SW 1271 (cell line): Measurements from ENCODE around the gene SLC2A1.

Source experiments
- DNase-seq, 2 experiments: peaks; one replicate each; lab custom pipeline; 2025; lab: John Stamatoyannopoulos, UW

The SLC2A1 gene

DNA sequence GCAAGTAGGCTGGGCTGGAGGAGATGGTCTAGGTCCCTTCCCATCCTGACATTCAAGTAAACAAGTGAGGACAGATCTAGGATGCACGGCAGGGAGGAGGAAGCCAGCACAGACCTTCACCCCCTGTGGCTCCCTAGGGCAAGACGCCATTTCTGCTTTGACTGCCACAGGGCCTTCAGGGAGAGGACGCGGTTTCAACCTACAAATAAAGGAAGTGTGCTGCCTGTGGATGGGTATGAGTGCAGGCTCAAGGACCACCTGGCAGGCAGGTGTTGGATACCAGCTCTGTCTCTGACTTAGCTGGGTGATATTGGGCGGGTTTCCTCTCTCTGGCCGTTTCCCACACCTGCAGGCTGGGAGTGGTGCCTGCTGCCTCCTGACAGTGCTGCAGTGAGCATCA, 16.2 kb downstream of the SLC2A1 start:
- no peak for DNase-seq

DNA sequence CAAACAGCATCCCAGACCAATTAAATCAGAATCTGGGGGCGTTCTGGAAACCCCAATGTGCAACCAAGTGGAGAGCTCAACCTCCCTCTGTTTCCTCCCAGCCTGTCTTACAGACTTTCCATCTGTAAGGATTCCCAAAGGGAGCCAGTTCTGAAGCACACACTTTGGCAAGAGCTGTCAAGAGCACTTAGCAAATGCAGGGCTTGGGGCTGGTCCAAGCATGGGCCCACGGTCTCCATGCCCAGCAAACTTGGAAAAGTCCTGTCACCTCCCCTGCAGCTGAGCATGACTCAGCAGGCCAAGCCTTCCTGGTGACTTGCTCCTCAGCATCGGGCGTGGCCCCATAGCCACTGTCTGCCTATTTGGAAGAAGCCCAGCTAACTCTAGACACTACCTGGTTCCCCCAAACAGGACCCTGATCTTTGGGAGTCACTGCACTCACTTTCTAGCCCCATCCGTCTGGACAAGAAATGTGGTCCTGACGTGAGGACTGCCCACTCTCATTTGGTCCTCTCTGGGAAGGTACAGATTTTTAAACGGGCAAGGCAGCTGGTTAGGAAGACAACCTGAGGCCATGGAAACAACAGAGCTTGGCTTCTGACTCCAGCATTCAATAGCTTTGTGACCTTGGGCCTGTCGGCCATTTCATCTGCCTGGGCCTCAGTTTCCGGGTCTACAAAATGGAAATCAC, 16.9 kb downstream of the SLC2A1 start:
- peak; percentile 44 to 61 for DNase-seq

DNA sequence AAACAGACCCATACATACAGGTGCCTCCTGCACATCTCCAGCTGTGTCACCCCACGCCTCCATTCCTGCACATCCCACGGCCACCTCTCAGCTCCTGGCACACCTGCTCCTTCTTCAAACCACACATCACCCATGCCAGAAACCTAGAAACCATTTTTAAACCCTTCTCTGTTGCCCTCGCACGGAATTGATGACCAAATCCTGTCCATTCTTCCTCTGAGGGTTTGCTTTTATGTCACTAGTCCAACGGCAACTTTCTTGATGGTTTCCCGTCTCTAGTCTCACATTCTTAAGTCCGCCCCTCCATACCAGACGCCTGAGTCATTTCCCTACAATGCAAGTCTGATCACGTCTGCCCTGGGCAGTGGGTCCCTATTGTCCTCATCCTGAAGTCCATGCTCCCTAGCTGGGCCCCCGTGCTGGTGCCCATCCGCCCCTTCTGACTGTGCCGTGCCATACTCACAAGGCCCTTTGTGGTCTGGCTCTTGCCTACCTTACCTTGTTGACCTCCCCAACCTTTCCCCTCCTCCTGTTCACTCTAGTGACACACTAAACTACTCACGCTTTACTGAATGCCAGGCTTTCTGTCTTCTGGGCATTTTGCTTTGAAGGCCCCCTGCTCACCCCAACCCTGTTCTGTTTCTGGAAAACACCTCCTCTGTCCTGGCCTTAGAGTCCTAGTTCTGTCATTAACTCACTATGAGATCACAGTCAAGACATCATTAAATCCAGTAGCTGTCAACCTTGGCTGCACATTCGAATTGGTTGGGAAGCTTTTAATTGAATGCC, 17.6 kb downstream of the SLC2A1 start:
- DNase-seq, result peak; percentile 84 to 89

DNA sequence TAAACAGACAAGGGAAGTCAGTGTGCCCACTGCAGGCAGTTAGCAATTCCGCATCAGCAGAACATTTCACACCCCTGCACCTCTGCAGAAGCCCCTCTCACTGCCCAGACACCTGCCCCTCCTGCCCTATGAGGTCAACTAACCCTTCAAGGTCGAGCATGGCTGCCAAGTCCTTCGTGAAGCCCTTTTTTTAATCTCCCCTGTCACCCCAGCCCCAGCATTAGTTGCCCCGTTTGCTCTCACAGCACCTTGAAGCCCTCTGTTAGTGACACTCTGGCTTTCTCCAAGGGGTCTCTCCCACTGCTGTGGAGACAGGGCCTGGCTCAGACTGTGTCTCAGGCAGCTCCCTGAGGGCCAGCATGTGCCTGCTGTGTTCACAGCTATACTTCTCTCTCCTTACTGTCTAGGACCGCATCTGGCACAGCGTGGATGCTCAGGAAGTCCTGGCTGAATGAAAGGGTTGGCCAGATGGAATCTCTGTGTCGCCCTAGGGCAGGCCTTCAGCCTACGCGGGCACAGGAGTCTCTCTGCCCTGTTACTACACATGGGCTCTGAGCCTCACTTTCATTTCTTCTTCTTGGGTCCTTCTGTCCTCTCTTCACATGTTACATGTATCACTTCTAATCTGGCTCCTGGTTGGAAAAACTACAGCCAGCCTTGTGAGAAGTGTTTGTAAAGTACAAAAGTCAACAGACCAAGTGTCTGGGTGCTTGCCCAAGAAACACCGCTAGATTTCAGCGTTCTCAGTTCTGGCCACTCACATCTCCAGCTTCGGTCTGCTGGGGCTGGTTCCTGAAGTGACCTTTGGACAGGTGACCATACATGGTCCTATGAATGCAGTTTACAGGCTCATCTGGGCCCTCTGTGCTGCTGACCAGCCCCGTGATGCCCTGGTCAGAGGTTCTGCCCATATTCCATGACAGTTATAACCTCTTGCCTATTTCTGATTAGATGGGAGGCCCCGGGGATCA, 19.7 kb downstream of the SLC2A1 start:
- no peak for DNase-seq

DNA sequence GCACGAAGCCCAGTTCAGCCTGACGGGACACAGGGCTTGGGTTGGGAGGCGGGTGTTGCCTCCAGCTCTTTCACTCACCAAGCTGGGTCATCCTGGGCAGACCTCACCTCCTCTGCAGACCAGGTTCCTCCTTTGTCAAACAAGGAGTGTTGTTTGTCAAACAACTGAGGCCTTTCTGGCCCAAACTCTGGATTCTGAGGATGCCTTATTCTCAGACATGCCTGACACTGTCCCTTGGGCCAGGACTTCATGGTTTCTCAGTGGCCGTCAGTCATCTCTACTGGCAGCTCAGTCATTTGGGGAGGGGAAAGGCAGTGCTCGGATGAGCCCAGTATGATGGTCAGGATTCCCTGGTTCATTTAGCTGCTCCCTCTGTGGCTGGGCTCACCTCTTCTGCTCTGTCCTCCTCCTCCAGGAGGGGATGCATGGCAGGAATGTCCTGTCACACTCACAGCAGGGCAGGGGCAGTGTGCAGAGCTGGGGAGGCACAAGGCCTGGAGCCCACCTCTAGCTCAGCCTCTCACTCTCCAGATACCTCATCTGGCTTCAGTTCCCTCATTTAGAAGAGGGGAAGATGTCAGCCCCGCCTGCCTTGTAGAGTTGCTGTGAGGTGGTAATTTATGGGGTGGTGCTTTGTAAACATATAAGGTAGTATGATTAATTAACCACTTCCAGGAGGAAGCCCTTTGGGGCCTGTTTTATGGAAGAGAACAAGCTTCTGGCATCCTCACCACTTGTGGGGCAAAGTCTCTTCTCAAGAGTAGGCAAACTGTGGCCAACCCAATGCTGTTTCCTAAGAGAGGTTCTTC, 20.6 kb downstream of the SLC2A1 start:
- no peak for DNase-seq

DNA sequence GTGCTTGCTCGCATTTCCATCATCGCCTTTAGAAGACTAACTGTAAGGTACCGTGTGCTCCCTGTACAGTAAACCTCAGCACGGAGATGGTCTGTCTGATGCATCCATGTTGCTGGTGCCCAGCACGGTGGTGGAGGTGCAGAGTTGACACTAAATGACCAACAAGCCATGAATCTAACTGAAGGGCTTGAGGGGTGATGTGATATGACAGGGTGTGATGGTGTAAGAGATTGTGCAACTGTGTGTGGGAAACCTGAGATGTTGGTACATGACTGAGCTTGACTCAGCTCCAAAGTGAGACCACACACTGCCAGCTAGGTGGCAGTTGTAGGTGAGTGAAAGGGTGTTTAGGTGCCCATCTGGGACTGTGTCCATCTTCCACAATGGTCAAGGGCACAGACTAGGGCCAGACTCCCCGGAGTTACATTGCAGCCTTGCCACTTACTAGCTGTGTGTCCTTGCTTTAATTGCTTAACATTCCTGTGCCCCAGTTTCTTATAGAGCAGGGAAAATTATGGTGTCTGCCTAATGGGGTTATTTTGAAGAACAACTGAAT, 21.4 kb downstream of the SLC2A1 start:
- peak in 1 of 2 experiments; percentile 27 for DNase-seq

DNA sequence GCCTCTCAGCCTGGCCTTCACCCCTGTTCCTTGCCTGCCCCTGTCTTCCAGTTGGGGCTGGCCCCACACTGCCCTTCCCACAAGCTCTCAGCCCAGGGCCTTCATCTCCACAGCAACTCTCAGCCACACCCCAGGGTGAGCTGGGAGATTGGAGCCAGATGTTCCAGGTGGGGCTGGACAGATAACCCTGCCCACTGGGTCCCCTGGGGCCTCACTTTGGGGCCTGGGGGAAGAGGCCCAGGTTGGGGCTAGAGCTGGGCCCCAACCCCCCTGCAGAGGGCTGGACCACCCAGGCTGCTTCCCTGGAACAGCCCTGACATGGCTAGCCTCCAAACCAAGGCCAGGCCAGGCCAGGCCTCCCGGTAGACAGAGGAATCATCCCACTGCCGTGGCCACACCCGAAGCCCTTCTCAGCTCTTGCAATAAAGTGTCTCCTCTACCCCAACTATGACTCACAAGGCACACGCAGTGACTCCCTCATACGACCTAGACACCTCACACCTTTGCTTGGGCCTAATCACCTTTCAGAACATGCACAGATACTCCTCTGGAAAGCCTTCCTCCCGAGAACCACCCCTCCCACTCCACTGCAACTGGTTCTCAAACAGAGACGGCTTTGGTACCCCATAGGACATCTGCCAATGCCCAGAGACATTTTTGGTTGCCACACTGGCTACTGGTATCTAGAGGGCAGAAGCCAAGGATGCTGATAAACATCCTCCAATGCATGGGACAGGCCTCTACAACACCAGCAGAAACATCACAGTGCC, 22.2 kb downstream of the SLC2A1 start:
- DNase-seq, result peak in 1 of 2 experiments; percentile 14

DNA sequence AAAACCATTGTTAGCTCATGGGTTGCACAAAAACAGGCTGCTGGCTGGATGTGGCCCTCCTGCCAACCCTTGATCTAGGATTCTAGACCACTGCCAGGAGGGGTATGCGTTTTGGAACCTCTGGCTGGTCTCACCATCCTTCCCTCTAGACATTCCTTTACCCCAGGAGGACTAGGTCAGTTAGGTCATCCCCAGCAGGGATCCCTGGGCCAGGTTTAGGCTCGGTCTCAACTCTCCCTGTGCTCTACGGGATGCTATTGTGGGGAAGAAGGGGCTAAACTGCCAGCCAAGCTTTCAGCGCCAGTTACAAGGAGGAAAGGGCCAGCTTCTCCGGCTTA, 22.7 kb downstream of the SLC2A1 start:
- DNase-seq, result no peak

DNA sequence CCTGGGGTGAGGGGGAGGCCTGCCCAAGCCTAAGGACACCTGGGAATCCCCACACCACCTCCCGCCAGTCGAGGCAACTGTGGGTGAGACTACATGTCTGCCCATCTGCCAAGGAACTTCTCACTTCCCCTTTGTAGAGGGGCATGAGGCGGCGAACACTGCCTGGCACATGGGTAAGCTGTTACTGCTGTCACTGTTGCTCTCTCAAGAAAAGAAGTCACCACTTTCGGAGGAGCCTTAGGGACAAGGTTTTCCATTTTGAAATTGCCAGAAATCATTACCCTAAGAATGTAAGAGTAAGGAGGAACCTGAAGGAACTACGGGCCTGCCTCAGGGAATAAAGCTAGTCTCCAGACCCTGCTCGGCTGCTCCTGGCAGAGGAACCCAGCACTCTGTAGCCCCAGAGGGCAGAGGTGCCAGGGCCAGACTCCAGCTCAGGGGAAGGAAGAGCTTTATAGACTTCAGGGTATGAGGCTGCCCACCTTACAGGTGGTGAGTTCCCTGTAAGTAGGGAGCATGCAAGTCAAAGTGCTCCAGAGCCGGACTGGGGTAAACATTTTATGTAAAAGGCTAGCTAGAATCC, 23.3 kb downstream of the SLC2A1 start:
- DNase-seq, result no peak

DNA sequence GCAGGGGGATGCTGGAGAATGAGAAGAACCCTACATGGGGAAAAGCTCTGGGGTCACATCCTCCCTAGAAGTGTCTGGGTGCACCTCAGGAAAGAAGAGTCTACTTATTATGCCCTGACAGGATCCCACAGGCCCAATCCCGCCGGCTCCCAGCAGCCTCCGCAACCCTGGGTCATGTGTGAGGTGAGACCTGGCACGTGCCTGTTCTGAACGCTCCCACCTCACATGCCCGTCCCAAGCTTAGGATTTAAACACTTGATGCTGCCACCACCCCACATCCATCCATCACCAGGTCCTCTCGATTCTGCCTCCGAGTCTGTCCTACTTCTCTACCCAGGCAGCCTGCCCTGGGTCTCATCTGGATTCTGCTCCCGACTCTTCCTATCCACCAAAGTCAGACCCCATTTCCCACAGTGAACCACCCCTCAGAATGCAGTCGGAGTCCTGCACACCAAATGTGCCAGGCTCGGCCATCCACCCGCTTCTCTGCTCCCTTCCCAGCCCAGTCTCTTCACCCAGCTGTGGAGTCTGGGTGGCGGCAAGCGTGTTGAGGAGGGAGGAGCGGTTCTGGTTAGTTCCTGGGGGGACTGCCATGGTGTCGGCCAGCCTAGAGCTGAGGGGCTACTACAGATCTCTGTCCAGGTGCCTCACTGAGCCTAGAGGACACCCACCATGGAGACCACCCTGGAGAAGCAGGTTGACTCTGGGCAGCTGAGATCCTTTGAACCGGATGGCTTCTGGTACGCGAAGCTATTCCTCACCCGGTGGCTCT, 23.9 kb downstream of the SLC2A1 start:
- no peak for DNase-seq

DNA sequence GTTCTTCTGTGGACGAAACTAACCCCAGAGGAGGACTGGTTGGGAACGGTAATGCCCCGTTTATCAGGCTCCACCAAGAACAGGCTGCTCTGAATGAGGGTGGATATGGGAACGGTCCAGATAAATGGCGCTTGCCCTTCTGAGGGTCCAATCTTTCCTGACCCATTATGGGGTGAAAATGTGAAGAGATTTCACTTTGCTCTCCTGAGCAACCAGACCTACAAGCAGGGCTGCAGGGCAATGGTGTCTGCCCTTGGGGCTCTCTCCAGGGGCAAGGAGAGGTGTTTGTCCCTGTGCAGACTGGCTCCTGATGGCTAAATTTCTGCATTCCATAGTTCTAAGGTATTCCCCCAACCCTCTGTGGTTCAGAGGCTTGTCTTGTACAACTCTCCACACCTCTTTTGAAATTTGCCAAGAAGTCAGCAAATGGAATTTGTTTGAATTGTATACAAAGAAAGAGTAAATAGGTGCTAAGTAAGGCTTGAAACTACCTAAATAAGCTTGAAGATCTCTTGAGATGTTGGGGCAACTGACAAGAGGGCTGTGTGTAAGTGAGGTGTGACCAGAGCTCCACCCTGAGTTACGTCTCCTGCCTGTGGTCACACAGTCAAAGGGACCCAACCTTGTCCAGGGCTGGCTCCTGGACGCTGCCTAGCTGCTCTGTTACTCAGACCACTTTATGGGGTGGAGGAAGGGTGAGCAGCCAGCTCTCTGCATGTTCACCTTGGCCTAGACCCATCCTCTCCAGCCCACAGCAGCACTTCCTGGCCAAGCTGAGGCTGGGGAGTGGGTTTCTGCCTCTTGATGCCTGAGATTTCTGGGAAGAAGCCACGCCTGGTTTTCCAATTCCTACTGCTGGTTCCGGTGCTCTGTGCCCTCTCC, 24.8 kb downstream of the SLC2A1 start:
- no peak for DNase-seq

DNA sequence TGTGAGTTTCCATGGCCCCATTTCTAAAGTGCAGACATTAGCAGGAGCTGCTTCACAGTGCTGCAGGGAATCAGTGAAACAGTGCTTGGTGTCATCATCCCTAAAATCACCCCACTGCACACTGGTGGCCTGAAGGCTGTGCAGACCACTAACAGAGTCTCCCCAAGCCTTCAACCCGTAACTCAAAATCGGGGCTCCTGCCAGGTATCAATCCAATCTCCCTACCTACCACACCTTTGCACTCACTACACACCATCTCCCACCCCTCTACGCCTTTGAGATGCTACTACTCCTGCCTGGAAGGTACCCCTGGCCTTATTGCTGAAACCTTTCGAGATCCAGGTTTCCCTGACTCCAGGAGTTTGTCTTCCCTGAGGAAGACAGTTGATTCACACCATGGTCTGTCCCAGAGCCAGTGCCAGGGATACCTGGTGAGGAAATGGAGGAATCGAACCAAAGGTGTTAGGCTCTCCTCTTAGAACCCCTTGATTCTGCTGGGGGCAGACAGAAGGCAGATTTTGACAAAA, 25.5 kb downstream of the SLC2A1 start:
- no peak for DNase-seq

DNA sequence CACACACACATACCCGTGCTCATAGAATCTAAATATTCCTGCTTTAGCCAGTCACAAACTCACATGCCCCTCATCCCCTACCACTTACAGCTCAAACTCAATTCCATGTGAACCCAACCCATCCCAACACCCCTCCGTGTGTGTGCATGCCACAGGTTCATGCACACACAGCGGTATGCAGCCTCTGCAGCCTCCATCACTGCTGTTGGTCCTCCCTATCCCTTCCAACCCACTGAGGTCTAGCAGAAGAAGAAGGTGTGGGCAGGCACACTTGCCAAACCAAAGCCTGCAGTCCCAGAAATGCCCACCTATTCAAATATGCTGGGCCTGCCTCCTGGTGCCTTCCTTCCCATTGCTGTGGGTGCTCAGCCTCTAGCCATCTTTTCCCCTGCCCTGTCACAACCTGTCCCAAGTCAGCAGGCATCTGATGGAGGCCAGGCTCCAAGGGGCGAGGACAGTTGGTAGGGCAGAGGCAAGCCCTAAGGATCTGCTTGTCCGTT, 26.2 kb downstream of the SLC2A1 start:
- no peak for DNase-seq

DNA sequence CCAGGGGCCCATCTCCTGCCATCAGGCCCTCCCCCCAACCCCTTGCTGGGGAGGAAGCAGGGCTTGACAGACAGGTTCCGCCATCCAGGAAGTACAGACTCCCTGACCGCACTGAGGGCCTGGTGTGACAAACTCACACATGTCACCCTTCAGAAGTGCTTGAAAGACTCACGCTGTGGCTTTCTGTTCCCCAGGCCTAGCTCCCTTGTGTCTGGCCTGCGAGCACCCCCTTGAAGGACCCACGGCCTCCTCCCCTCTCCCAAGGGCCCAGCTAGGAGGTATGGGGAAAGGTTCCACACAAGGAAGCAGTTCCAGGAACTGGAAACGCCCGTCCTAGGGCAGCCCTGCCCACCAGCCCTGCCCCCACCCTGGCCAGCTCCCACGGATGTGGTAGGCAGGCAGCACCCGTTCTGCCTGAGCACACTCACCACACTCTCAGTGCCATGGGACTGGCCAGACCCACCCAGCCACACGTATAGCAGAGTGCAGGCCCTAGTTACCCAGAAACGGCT, 26.7 kb downstream of the SLC2A1 start:
- DNase-seq, result no peak

DNA sequence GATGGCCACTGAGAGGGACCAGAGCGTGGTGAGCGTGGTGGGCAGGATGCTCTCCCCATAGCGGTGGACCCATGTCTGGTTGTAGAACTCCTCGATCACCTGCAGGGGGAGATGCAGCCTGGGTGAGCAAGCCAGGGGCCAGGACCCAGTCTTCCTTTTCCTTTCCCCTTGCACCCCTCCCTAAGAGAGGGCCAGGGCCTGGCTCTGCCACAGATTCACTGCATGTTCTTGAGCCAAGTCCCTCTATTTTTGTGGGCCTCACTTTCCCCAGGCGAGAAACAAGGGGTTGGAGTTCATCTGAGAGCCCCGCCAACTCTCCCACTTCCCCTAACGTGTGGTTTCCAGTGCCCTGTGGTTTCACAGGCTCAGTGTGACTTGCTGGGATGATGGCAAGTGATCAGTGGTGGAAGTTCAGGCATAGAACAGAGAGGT, 27.5 kb downstream of the SLC2A1 start:
- DNase-seq, result peak in 1 of 2 experiments; percentile 12

DNA sequence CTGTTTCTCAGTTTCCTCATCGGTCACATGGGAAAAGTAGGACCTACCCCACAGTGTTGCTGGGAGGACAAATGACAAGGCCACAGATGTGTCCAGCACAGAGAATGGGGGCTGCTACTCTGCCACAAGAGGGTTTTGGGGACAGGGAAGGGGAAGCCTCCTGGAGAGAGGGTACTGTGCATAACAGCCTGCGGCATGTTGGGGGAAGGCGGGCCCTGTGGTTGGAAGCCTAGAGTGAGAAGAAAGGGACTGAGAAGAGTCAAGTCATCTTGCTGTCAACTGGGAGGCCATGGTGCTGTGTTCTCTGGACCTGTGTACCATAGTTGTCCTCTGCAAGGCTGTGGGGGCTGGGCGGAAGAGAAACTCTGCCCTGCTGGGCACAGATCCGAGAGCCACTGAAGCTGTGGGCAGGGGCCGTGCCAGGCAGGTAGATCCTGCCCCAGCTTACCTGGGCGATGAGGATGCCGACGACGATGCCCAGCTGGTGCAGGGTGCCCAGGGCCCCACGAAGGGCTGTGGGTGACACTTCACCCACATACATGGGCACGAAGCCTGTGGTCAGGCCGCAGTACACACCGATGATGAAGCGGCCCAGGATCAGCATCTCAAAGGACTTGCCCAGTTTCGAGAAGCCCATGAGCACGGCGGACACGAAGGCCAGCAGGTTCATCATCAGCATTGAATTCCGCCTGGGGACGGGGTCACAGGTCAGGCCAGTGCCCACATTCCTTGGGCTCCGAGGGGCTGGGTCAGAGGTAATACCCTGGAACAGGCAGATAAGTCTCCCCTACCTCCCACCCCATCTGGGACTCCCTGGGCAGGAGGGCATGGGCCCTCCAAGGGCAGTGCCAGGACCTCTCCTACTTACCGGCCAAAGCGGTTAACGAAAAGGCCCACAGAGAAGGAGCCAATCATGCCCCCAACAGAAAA, 28.2 kb downstream of the SLC2A1 start:
- DNase-seq, result no peak
